ENCODE measurements around the gene PSMB7.

The PSMB7 gene

GRCh38 chr9:124353166-124353768, 62.0 kb downstream of the PSMB7 start:
- Histone ChIP-seq H2BK5ac (ENCODE audit: low read depth, low read length, poor library complexity, severe bottlenecking) (no peak overlapping the region), H3K4ac (ENCODE audit: low read depth in 1 of 2, low read length in 2 of 2) (no peak overlapping the region), H2AFZ (ENCODE audit: low read depth, low read length) (no peak overlapping the region), H3K79me1 (replicated peaks; ENCODE audit: low read length, poor library complexity, severe bottlenecking) (peaks cover 19% of the 10 kb centered on the region), H2BK12ac (ENCODE audit: low read length in 2 of 2) (no peak overlapping the region), H3K36me3 (ENCODE audit: control insufficient read depth in 1 of 2, insufficient read depth in 2 of 2, low read depth in 1 of 2, low read length in 2 of 2) (peaks cover 81 to 88% of the 10 kb centered on the region in 2 experiments), H3K27ac (ENCODE audit: low read length, poor library complexity, severe bottlenecking) (peak overlapping the region; percentile 31), H3K4me2 (ENCODE audit: low read length, poor library complexity, severe bottlenecking) (no peak overlapping the region), H3K4me3 (ENCODE audit: insufficient read depth in 1 of 2, low read depth in 1 of 2, low read length in 2 of 2) (no peak overlapping the region), H3K14ac (ENCODE audit: low read length in 2 of 2) (no peak overlapping the region), H4K8ac (ENCODE audit: low read length) (no peak overlapping the region), H3K4me1 (ENCODE audit: control insufficient read depth, insufficient read depth, low read depth, low read length) (peaks cover 29% of the 10 kb centered on the region), H2BK120ac (ENCODE audit: low read depth, low read length) (no peak overlapping the region), H3K27me3 (ENCODE audit: control insufficient read depth in 1 of 2, insufficient read depth in 1 of 2, low read length in 2 of 2) (no peaks in the 10 kb centered on the region), H3K18ac (ENCODE audit: low read depth in 1 of 2, low read length in 2 of 2) (peak overlapping the region in 1 of 2 experiments; percentile 13), H3K9me3 (ENCODE audit: control insufficient read depth, low read length) (no peaks in the 10 kb centered on the region), H2AK5ac (ENCODE audit: low read length, severe bottlenecking) (no peak overlapping the region), H4K91ac (ENCODE audit: low read length) (no peak overlapping the region), H3K23ac (ENCODE audit: low read length in 2 of 2) (no peak overlapping the region), H3K9ac (ENCODE audit: low read length) (peak overlapping the region; percentile 35), H2BK15ac (ENCODE audit: low read depth, poor library complexity, severe bottlenecking) (no peak overlapping the region)
- 94% methylated on average over 6 of the region's 7 CpGs for WGBS
- DNase-seq, result no peak

- Histone ChIP-seq H3K4ac (ENCODE audit: low read depth in 1 of 2, low read length in 2 of 2) (no peak overlapping the region), H3K4me1 (ENCODE audit: control insufficient read depth, insufficient read depth, low read depth, low read length) (peaks cover 29% of the 10 kb centered on the region), H2AFZ (ENCODE audit: low read depth, low read length) (no peak overlapping the region), H3K4me2 (ENCODE audit: low read length, poor library complexity, severe bottlenecking) (no peak overlapping the region), H3K4me3 (ENCODE audit: insufficient read depth in 1 of 2, low read depth in 1 of 2, low read length in 2 of 2) (no peak overlapping the region), H3K27me3 (ENCODE audit: control insufficient read depth in 1 of 2, insufficient read depth in 1 of 2, low read length in 2 of 2) (no peaks in the 10 kb centered on the region), H2BK5ac (ENCODE audit: low read depth, low read length, poor library complexity, severe bottlenecking) (no peak overlapping the region), H3K36me3 (ENCODE audit: control insufficient read depth in 1 of 2, insufficient read depth in 2 of 2, low read depth in 1 of 2, low read length in 2 of 2) (peaks cover 83 to 92% of the 10 kb centered on the region in 2 experiments), H2AK5ac (ENCODE audit: low read length, severe bottlenecking) (no peak overlapping the region), H4K91ac (ENCODE audit: low read length) (no peak overlapping the region), H2BK12ac (ENCODE audit: low read length in 2 of 2) (no peak overlapping the region), H3K9me3 (ENCODE audit: control insufficient read depth, low read length) (no peaks in the 10 kb centered on the region), H2BK120ac (ENCODE audit: low read depth, low read length) (no peak overlapping the region), H3K79me1 (replicated peaks; ENCODE audit: low read length, poor library complexity, severe bottlenecking) (peaks cover 25% of the 10 kb centered on the region), H3K18ac (ENCODE audit: low read depth in 1 of 2, low read length in 2 of 2) (no peak overlapping the region), H4K8ac (ENCODE audit: low read length) (no peak overlapping the region), H2BK15ac (ENCODE audit: low read depth, poor library complexity, severe bottlenecking) (no peak overlapping the region), H3K14ac (ENCODE audit: low read length in 2 of 2) (no peak overlapping the region), H3K23ac (ENCODE audit: low read length in 2 of 2) (no peak overlapping the region), H3K9ac (ENCODE audit: low read length) (peak overlapping the region; percentile 12), H3K27ac (ENCODE audit: low read length, poor library complexity, severe bottlenecking) (peak overlapping the region; percentile 31)
- 95% methylated on average over 8 of the region's 8 CpGs for WGBS
- DNase-seq, result no peak
Measured at GRCh38 chr9:124352616-124353015, 62.6 kb downstream of the PSMB7 start.

- Histone ChIP-seq H3K4me1 (ENCODE audit: control insufficient read depth, insufficient read depth, low read depth, low read length) (peaks cover 28% of the 10 kb centered on the region), H3K79me1 (replicated peaks; ENCODE audit: low read length, poor library complexity, severe bottlenecking) (peaks cover 32% of the 10 kb centered on the region), H4K8ac (ENCODE audit: low read length) (no peak overlapping the region), H3K9ac (ENCODE audit: low read length) (peak overlapping the region; percentile 12), H3K18ac (ENCODE audit: low read depth in 1 of 2, low read length in 2 of 2) (no peak overlapping the region), H3K4me2 (ENCODE audit: low read length, poor library complexity, severe bottlenecking) (no peak overlapping the region), H3K14ac (ENCODE audit: low read length in 2 of 2) (no peak overlapping the region), H2BK120ac (ENCODE audit: low read depth, low read length) (no peak overlapping the region), H3K27ac (ENCODE audit: low read length, poor library complexity, severe bottlenecking) (no peak overlapping the region), H2BK15ac (ENCODE audit: low read depth, poor library complexity, severe bottlenecking) (no peak overlapping the region), H3K9me3 (ENCODE audit: control insufficient read depth, low read length) (no peaks in the 10 kb centered on the region), H2BK5ac (ENCODE audit: low read depth, low read length, poor library complexity, severe bottlenecking) (no peak overlapping the region), H3K4me3 (ENCODE audit: insufficient read depth in 1 of 2, low read depth in 1 of 2, low read length in 2 of 2) (no peak overlapping the region), H2AFZ (ENCODE audit: low read depth, low read length) (no peak overlapping the region), H3K36me3 (ENCODE audit: control insufficient read depth in 1 of 2, insufficient read depth in 2 of 2, low read depth in 1 of 2, low read length in 2 of 2) (peaks cover 89 to 99% of the 10 kb centered on the region in 2 experiments), H3K4ac (ENCODE audit: low read depth in 1 of 2, low read length in 2 of 2) (no peak overlapping the region), H4K91ac (ENCODE audit: low read length) (no peak overlapping the region), H3K27me3 (ENCODE audit: control insufficient read depth in 1 of 2, insufficient read depth in 1 of 2, low read length in 2 of 2) (no peaks in the 10 kb centered on the region), H2BK12ac (ENCODE audit: low read length in 2 of 2) (no peak overlapping the region), H2AK5ac (ENCODE audit: low read length, severe bottlenecking) (no peak overlapping the region), H3K23ac (ENCODE audit: low read length in 2 of 2) (no peak overlapping the region)
- 90% methylated on average over 9 of the region's 15 CpGs for WGBS
- no peak for DNase-seq
Measured at GRCh38 chr9:124351672-124352468, 63.4 kb downstream of the PSMB7 start.

GRCh38 chr9:124350494-124351263, 64.6 kb downstream of the PSMB7 start:
- Histone ChIP-seq H3K9ac (ENCODE audit: low read length) (no peak overlapping the region), H3K4me3 (ENCODE audit: insufficient read depth in 1 of 2, low read depth in 1 of 2, low read length in 2 of 2) (no peak overlapping the region), H3K27ac (ENCODE audit: low read length, poor library complexity, severe bottlenecking) (no peak overlapping the region), H3K27me3 (ENCODE audit: control insufficient read depth in 1 of 2, insufficient read depth in 1 of 2, low read length in 2 of 2) (no peaks in the 10 kb centered on the region), H4K91ac (ENCODE audit: low read length) (no peak overlapping the region), H3K4ac (ENCODE audit: low read depth in 1 of 2, low read length in 2 of 2) (no peak overlapping the region), H3K4me2 (ENCODE audit: low read length, poor library complexity, severe bottlenecking) (no peak overlapping the region), H3K79me1 (replicated peaks; ENCODE audit: low read length, poor library complexity, severe bottlenecking) (peaks cover 34% of the 10 kb centered on the region), H2AFZ (ENCODE audit: low read depth, low read length) (no peak overlapping the region), H2BK12ac (ENCODE audit: low read length in 2 of 2) (no peak overlapping the region), H2BK15ac (ENCODE audit: low read depth, poor library complexity, severe bottlenecking) (no peak overlapping the region), H3K4me1 (ENCODE audit: control insufficient read depth, insufficient read depth, low read depth, low read length) (peaks cover 31% of the 10 kb centered on the region), H2BK5ac (ENCODE audit: low read depth, low read length, poor library complexity, severe bottlenecking) (no peak overlapping the region), H3K36me3 (ENCODE audit: control insufficient read depth in 1 of 2, insufficient read depth in 2 of 2, low read depth in 1 of 2, low read length in 2 of 2) (peaks cover 89 to 100% of the 10 kb centered on the region in 2 experiments), H2BK120ac (ENCODE audit: low read depth, low read length) (no peak overlapping the region), H3K9me3 (ENCODE audit: control insufficient read depth, low read length) (no peaks in the 10 kb centered on the region), H3K14ac (ENCODE audit: low read length in 2 of 2) (no peak overlapping the region), H2AK5ac (ENCODE audit: low read length, severe bottlenecking) (no peak overlapping the region), H4K8ac (ENCODE audit: low read length) (no peak overlapping the region), H3K18ac (ENCODE audit: low read depth in 1 of 2, low read length in 2 of 2) (no peak overlapping the region), H3K23ac (ENCODE audit: low read length in 2 of 2) (no peak overlapping the region)
- no peak for DNase-seq
- WGBS, result 98% methylated on average over 16 of the region's 16 CpGs

Data from mesenchymal stem cell (in vitro differentiated cells and primary cell).